Prostate gland (tissue), 2 donors: ENCODE results near the gene CREG2.

Source experiments
- POLR2A ChIP-seq: fragments of 450-650 bp; IDR thresholded peaks from one replicate; pipeline ENCODE4 v1.6.1; 2016; ENCODE audit warnings: antibody characterized with exemption, mild to moderate bottlenecking
- TF ChIP-seq, protein P1 (sequence below), 4 experiments: fragments of 200-600 bp in 2 of 4; fragments of 450-650 bp in 2 of 4; sonication (generic) in 2 of 4; IDR thresholded peaks; 1 replicate in 3 of 4; 2 replicates in 1 of 4; pipeline ENCODE4 v1.5.1; 2016 to 2019; ENCODE audit warnings: antibody characterized with exemption in 4 of 4, mild to moderate bottlenecking in 2 of 4, moderate library complexity in 2 of 4

DNA sequence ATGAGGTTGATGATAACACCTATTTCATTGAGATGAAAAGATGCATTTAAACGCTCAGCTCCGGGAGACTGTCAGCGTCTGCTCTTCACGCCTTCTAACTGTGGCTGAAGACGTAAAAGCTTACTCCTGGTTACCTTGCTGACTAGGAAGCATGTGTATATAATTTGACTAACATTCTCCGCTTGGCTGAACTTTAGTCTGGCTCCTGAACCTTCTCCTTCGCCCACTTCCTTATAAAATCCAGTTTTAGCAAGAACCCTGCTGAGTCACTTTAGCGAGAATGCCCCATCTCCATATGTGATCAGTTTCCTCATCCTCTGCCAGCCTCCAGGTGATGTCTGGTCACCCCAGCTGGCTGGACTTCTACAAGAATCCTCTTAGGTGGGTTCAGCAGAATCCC lies 12.7 kb upstream of the CREG2 start:
- TF ChIP-seq, protein P1, sequence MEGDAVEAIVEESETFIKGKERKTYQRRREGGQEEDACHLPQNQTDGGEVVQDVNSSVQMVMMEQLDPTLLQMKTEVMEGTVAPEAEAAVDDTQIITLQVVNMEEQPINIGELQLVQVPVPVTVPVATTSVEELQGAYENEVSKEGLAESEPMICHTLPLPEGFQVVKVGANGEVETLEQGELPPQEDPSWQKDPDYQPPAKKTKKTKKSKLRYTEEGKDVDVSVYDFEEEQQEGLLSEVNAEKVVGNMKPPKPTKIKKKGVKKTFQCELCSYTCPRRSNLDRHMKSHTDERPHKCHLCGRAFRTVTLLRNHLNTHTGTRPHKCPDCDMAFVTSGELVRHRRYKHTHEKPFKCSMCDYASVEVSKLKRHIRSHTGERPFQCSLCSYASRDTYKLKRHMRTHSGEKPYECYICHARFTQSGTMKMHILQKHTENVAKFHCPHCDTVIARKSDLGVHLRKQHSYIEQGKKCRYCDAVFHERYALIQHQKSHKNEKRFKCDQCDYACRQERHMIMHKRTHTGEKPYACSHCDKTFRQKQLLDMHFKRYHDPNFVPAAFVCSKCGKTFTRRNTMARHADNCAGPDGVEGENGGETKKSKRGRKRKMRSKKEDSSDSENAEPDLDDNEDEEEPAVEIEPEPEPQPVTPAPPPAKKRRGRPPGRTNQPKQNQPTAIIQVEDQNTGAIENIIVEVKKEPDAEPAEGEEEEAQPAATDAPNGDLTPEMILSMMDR (IDR thresholded peaks at IDR 0.05): no peak
- TF ChIP-seq POLR2A: no peak
